Hematopoietic multipotent progenitor cell treated with erythropoietin and hydrocortisone succinate and interleukin-3 and kit ligand, for 4 days (in vitro differentiated cells): Measurements from ENCODE around the gene FXYD3.

ENCODE experiments used
- DNase-seq: peaks from one replicate; pipeline ENCODE4 v3.0.0-alpha.2; 2015

The FXYD3 gene

DNA sequence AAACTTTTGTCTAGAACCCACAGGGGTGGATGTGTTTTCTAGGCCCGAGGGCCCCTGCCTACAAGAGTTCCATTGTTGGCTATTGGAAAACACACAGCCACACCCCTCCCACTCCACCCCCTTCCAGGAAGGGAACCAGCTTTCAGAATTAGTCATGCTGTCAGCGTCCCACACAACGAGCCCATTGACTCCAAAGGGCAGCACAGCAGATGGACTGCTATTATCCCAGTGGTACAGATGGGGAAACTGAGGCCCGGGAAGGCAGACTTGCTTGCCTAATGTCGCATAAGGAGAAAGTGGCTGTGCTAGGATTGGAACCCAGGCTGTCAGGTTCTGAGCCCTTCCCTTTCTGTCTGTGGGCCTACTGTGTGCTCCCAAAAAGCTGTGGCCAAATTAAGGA lies 8.1 kb upstream of the FXYD3 start:
- DNase-seq, result no peak

DNA sequence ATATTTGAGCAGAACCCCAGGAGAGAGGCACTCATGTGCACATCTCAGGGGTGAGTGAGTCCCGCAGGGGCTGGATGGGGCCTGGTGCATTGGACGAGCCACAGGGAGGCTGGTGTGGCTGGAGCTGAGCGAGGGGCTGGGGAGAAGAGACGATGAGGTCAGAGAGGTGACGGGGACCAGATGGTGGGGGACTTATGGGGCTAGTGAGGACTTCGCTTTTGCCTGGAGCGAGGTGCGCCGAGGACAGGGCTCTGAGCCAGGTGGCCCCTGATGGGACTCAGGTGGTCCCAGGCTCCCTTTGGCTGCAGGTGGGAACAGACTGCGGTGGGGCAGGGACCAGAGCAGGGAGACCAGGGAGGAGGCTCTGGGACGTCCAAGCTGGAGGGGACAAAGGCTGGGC lies 6.9 kb upstream of the FXYD3 start:
- no peak for DNase-seq

DNA sequence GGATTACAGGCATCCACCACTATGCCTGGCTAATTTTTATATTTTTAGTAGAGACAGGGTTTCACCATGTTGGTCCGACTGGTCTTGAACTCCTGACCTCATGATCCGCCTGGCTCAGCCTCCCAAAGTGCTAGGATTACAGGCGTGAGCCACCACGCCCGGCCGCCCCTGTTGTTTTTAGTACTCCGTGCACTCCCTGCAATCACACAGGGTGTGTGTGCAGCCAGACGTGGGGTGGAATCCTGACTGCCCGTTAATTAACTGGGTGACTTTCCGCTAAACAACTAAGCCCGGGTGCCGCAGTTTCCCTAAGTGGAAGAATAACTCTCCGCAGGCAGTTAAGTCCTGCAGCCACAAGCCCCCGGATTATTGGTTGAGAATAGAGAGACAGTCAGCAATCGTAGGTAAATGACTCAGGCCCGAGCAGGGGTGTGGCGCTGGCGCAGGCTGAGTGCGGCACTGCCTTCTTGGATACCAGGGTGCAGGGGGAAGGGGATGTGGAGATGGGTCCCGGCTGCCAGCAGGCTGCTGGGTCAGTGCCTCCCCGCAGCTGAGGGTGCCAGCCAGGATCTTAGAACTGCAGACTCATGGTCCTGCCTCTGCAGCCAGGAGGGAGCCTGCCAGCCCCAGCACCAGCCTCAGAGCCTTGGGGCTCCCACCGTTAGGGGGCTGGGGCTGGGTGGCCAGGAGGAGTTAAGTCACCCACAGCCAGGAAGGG lies 6.1 kb upstream of the FXYD3 start:
- DNase-seq, result peak; percentile 52

DNA sequence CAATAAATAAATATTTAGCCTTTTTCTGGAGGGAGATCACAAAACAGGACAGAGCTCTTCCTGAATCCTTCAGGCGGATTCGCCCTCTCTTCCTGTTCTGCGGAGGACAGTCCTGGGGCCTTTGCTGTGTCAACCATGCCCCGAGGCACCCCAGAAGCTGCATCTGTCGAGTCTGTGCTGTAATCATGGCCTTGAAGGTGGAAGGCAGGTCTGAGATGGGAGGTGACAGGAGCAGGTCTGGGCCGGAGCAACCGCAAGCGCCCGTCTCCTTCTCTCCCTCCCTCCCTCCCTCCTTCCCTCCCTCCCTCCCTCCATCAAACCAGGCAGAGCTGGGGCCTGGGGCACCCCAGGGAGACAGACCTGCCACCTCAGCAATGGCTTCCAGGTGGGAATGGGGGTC lies 4.6 kb upstream of the FXYD3 start:
- DNase-seq, result no peak

GRCh38 chr19:35112995-35113688 lies 2.5 kb upstream of the FXYD3 start:
- no peak for DNase-seq

- DNase-seq, result peak; percentile 82
These were observed 1.1 kb upstream of the FXYD3 start for GRCh38 chr19:35114353-35115176.

GRCh38 chr19:35116072-35116801 lies 614 bp downstream of the FXYD3 start:
- DNase-seq, result no peak

GRCh38 chr19:35117116-35117515 lies 1.5 kb downstream of the FXYD3 start:
- no peak for DNase-seq

DNA sequence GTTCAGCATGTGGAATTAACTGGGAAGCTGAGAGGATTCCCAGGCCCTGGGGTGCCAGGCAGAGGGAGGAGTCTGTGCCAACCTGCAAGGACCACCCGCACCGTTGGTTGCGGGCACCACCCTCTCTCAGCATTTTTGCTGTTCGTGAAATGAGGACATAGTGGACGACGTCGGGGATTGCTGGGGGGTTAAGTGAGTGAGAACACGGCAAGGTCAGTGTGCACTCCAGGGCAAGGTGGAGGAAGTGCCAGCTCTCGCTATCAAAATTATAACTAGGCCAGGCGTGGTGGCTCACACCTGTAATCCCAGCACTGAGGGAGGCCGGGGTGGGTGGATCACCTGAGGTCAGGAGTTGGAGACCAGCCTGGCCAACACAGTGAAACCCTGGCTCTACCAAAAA lies 2.2 kb downstream of the FXYD3 start:
- no peak for DNase-seq

DNA sequence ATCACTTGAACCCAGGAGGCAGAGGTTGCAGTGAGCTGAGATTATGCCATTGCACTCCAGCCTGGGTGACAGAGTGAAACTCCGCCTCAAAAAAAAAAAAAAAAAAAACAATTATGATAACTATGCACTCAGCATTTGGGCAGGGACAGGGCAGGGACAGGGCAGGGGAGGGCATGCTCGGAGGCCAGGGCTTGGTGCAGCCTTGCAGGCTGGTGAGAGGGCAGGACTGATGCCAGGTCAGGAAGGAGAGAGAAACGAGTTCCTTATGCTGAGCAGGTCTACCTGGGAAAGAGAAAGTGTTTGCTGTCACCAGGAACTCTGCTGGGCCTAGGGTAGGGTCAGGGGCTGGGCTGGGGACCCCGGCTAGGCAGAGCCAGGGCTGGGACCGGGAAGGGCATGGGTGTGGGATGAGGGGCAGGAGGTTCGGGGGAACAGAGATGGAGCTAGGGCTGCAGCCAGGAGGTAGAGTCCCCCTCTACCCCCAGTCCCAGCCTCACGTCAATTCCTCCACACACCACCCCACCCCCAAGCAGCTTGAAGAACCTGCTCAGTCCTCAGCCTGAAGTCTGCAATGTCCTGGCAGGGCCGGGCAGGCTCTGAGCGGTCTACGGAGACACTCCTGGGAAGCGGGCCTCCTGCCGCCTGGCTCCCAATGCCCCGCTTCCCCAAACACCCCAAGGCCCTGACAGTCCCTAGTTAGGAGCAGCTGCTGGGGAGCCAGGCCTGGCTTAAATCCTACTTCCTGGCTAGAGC lies 2.8 kb downstream of the FXYD3 start:
- peak; percentile 61 for DNase-seq

DNA sequence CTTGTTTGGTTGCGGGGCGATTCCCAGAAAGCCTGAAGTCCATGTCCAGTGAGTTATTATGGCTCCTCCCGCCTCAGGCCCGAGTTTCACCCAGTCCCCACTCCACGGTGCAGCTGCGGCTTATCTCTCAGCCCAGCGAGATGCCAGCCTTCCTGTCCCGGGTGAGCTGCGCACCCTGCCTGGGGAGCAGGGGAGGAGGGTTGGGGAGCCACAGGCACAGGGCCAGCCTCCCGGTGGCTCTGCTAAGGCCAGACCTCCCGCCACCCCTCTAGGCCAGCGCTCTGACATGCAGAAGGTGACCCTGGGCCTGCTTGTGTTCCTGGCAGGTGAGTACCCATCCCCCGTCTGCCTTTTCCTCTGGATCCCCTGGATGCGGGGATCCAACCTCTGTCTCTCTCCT lies 3.5 kb downstream of the FXYD3 start:
- peak; percentile 90 for DNase-seq

DNA sequence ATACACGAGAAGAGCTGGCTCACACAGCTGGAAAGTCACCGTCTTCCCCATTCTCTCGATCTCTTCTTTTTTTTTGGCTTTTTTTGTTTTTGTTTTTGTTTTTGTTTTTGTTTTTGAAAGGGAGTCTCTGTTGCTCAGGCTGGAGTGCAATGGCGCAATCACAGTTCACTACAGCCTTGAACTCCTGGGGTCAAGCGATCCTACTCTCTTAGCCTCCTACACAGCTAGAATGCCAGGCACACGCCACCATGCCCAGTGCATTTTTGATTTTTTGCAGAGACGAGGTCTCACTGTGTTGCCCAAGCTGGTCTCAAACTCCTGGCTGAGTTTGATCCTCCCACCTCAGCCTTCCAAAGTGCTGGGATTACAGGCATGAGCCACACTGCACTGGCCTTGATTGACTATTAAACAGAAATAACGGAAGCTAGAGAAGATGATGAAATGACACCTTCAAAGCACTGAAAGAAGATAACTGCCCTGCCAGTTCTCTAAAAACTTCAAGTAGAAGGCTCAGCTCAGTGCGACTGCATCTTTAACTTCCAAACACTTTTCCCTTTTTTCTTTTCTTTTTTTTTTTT lies 4.0 kb downstream of the FXYD3 start:
- DNase-seq, result no peak

DNA sequence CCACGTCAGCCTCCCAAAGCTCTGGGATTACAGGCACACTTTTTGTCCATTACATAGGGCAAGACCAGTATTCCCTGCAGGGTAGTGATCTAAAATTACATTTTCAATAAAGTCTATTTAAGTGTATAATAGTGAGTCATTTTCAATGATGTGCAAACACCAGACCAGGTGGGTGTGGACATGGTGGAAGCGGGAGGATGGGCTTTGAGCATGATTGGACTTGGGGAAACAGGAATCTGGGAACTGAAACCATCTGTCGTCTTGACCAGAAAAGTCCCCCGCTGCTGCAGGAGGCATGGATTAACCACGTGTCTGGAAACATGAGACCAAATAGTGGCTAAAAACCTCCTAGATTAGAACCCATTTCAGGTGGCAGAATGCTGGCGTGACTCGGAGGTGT lies 4.9 kb downstream of the FXYD3 start:
- DNase-seq, result no peak

DNA sequence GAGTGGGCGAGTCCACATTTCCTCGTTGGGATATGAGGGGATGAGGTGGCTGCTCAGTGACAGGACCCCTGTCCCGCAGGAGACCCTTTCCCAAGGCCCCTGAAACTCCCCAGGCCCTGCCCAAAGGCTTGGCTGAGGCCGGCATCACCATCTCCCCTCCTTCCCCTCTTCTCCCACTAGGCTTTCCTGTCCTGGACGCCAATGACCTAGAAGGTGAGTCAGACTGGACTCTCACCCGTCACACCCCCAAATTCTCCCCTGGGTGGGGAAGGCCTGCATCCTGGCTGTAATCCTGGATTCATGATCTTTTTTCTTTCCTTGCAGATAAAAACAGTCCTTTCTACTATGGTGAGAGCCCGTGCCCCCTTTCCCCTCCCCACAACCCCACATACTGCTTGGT lies 5.3 kb downstream of the FXYD3 start:
- no peak for DNase-seq

- no peak for DNase-seq
These were observed 7.3 kb downstream of the FXYD3 start for GRCh38 chr19:35122687-35123551.

DNA sequence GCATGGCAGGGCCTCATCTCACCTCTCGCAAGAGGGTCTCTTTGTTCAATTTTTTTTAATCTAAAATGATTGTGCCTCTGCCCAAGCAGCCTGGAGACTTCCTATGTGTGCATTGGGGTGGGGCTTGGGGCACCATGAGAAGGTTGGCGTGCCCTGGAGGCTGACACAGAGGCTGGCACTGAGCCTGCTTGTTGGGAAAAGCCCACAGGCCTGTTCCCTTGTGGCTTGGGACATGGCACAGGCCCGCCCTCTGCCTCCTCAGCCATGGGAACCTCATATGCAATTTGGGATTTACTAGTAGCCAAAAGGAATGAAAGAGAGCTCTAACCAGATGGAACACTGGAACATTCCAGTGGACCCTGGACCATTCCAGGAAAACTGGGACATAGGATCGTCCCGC lies 8.0 kb downstream of the FXYD3 start:
- no peak for DNase-seq

DNA sequence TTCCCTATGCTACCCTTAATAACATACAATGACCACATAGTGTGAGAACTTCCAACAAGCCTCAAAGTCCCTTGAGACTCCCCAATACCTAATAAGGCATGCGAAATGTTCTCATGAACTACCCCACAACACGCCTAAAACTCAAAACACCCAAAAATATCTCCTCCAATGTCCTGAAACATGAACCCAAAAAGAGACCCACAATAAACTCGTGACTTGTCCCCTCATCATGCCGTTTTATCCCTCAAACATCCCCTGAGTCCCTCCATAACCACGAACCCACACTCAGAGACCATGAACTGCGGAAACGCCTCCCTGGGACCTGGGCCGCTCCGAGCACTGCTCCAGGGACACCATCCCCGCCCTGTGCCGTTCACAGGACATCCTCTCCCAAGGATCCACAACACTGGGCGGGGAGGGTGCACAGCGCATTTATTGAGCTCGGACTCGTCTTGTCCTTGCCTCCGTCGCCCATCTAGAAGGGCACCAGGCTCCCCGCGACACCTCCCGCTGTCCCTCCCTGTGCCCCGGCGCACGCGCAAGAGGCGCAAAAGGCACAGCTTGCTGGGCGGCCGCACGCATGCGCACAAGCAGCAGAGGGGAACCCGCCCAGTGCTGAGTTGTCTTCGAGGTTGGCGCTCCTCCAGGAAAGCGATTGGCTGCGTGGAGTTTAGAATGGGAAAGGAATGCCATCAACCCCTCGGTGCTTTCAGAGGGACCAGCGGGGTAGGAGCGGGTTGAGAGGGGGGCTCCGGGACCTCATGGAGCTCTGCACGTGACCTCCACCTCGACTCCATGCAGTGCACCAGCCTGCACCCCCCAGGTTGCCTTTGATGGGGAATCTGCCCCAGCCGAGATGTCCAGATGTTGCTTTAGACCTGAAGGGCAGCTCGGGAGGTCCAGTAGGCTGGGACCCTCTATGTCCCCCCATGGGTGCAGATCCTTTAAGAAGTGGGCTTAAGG lies 8.8 kb downstream of the FXYD3 start:
- DNase-seq, result peak; percentile 95

GRCh38 chr19:35125270-35125717 lies 9.7 kb downstream of the FXYD3 start:
- no peak for DNase-seq

GRCh38 chr19:35125749-35126623 lies 10.4 kb downstream of the FXYD3 start:
- no peak for DNase-seq
